Prostate gland (tissue), 2 donors: Measurements from ENCODE around the gene ANGPT4.

Source experiments
- POLR2A ChIP-seq: fragments of 450-650 bp; IDR thresholded peaks from one replicate; pipeline ENCODE4 v1.6.1; 2016; ENCODE audit warnings: antibody characterized with exemption, mild to moderate bottlenecking
- POLR2AphosphoS5 ChIP-seq: sonication (generic); formaldehyde crosslinking; IDR thresholded peaks from one replicate; pipeline ENCODE4 v1.6.1; 2017; ENCODE audit warnings: antibody characterized with exemption
- TF ChIP-seq, protein P1 (sequence below), 4 experiments: fragments of 200-600 bp in 2 of 4; fragments of 450-650 bp in 2 of 4; sonication (generic) in 2 of 4; IDR thresholded peaks; 1 replicate in 3 of 4; 2 replicates in 1 of 4; pipeline ENCODE4 v1.5.1; 2016 to 2019; ENCODE audit warnings: antibody characterized with exemption in 4 of 4, mild to moderate bottlenecking in 2 of 4, moderate library complexity in 2 of 4

DNA sequence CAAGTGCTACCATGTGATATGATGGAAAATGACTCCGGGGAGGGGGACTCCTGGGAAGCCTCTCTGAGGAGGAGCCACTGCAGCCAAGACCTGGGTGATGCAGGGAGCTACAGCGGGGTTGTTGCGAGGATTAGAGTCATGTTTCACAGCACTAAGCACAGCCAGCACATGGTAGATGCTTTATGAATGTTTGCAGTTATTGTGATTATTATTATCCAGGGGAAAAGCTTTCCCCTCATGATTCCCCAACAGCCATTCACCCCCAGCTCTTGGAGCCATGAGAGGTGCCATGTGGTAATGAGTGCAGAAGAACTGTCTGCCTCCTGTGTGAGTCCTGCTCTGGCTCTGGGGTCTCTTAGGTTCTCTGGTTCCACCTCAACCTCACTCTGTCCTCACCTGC, 46.1 kb upstream of the ANGPT4 start:
- TF ChIP-seq, protein P1, sequence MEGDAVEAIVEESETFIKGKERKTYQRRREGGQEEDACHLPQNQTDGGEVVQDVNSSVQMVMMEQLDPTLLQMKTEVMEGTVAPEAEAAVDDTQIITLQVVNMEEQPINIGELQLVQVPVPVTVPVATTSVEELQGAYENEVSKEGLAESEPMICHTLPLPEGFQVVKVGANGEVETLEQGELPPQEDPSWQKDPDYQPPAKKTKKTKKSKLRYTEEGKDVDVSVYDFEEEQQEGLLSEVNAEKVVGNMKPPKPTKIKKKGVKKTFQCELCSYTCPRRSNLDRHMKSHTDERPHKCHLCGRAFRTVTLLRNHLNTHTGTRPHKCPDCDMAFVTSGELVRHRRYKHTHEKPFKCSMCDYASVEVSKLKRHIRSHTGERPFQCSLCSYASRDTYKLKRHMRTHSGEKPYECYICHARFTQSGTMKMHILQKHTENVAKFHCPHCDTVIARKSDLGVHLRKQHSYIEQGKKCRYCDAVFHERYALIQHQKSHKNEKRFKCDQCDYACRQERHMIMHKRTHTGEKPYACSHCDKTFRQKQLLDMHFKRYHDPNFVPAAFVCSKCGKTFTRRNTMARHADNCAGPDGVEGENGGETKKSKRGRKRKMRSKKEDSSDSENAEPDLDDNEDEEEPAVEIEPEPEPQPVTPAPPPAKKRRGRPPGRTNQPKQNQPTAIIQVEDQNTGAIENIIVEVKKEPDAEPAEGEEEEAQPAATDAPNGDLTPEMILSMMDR (IDR thresholded peaks at IDR 0.05): no peak
- TF ChIP-seq POLR2A: no peak
- TF ChIP-seq POLR2AphosphoS5: no peak
